Uterus (tissue), 2 donors: ENCODE measurements around the gene LCN9.

Experiments used
- CTCF ChIP-seq, 4 experiments: fragments of 200-600 bp in 2 of 4; fragments of 450-650 bp in 2 of 4; sonication (generic) in 2 of 4; IDR thresholded peaks; one replicate each; pipeline ENCODE4 v1.5.1; 2016 to 2019; ENCODE audit warnings: antibody characterized with exemption in 4 of 4, mild to moderate bottlenecking in 2 of 4, moderate library complexity in 1 of 4
- POLR2A ChIP-seq, 2 donors: fragments of 450-650 bp; IDR thresholded peaks; one replicate each; pipeline ENCODE4 v1.6.1; 2016; ENCODE audit warnings: antibody characterized with exemption in 2 of 2, mild to moderate bottlenecking in 1 of 2, moderate library complexity in 1 of 2

- no peak for TF ChIP-seq CTCF (IDR thresholded peaks at IDR 0.05)
- no peak for TF ChIP-seq POLR2A (IDR thresholded peaks at IDR 0.05)
Observed at GRCh38 chr9:135716045-135716444, 52.9 kb downstream of the LCN9 start.
